HG03066 (cell line): Measurements from ENCODE around the gene STOX1.
"Not testable (repeated sequence)": the region's sequence is repeated elsewhere in the genome, so short reads cannot be mapped to it uniquely, and the experiment has no call there.

Experiments used
- ATAC-seq: cut with Tn5 transposase; IDR thresholded peaks from one replicate; pipeline ENCODE4 v1.9.1; 2021; ENCODE audit warnings: low read depth; ENCODE audit not compliant: unreplicated experiment

STOX1 gene

DNA sequence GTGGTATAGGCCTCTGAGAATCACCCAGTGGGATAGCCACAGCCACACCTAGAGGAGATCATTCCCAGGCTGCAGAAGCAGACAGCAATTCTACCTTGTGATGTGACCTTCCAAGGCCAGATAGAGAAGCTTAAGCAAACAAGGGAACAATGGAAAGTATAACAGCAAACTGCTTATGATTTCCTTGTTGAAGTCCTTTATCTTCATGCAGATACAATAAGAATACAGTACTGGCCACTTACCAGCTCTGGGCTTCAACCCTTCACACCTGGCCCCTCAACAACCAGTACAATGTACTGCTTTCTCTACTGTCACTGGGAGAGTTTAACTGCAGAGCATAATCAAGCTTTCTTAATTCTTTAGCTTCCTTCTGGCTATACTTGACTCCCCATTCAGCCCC lies 51.2 kb downstream of the STOX1 start:
- ATAC-seq: no peak

DNA sequence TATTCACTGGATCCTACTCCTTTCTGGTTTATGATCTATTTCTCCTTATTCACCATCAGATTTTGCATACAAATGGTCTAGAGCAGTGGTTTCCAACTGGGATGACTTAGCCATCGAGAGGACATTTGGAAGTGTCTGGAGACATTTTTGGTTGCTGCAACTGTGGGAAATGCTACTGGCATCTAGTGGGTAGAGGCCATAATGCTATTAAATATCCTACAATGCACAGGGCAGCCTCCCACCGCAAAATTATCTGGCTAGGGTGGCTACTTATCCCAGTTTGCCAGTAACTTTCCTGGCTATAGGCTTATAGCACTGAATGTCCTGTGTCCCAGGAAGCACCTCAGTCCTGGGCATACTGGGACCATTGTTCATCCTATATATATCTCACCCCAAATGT lies 52.3 kb downstream of the STOX1 start:
- no peak for ATAC-seq

DNA sequence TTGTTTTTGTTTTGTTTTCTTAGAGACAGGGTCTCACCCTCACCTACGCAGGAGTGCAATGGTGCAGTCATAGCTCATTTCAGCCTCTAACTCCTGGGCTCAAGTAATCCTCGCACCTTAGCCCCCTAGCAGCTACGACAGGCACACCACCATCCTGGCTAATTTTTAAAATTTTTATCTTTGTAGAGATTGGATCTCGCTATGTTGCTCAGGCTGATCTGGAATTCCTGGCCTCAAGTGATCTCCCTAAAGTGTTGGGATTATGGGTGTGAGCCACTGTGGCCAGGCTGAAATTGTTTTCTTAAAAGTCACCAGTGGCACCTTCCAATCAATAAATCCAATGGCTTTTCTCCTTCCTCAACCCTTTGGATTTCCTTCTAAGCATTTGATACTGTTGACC lies 52.9 kb downstream of the STOX1 start:
- no peak for ATAC-seq

DNA sequence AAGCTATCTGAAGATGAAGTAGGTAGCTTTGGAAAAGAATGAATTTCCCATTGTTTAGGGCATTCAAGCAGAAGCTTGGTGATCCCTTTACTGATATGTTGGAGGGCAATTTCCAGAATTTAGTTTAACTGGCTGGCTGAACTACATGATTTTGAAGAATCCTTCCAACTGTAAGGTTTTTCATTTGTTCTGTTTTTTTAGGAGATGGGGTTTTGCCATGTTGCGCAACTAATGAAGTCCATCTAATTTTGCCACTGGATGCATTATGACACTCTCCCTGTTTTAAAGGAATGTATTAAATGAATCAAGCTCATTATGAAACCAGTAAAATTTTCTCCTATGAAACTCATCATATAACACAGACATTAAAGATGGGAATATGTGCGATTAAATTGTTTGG lies 67.7 kb downstream of the STOX1 start:
- no peak for ATAC-seq

DNA sequence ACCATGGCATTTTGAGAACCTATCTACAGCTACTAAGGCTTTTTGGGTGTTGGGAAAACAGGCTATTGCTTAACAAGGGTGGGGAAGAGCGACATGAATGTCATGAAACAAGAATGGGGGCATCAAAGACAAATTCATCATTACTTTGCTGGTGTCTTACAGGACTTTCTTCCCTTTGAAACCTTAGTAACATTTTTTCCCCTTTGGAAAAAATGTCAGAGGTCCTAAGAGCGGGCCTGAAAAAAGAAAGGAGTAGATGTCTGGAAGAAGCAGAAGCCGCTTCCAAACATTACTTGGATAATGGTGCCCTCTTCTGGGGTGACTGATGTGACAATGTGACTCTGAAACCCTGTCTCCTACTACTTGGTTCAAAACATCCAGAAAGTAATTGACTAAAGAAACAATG lies 70.0 kb downstream of the STOX1 start:
- no peak for ATAC-seq

DNA sequence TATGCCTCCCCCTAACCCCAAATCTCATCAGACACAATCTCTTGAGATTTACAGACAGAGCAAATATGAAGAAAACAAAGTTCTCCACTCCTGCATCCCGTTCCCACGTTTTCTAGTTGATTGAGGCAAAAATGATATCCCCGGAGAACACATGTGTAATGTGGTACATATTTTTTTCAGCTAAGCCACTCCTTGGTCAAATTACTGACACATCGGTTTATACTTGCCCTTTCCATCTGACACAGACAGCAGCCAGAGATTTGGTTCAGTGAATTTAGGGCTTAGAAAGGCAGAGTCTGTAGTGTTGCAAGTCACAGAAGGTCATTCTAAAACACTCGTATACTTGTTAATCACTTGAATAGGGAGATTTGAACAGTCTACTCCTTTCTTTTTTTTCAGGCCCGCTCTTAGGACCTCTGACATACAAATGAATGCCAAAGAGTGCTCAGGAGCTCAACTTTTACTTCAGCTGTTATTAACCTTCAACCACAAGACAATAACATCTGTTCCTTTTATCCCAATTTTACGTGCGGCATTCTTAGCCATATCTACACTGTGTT lies 71.9 kb downstream of the STOX1 start:
- no peak for ATAC-seq

DNA sequence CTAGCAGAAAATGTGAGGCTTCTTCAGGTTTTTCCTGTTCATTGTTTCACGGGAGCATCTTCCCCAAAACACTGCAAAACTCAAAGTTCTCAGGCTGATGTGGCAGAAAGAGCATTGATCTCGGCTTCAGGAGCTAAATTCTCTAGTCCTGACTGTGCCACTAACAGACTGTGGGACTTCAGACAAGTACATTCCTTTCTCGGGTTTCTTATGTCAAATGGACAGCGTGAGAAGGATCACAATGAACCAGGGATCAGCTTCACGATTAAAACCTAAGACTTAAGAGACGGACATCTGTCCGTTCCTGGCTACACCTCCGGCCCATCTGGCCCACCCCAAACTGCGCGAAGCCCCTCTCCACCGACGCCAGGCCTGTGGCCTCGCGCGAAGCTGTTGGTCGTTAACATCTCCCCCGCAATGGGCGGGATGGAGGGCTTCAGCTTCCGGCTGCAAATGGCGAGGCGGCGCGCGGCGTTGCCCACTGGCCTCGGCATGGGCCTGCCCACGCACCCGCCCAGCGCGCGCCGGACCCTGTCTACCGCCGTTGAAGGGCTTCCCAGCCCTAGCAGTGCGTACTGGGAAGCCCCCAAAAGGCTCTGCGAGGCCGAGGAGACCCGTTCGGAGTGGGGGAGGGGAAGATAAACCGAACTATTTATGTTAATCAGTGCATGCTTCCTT lies 73.2 kb downstream of the STOX1 start:
- peak; percentile 38 for ATAC-seq

DNA sequence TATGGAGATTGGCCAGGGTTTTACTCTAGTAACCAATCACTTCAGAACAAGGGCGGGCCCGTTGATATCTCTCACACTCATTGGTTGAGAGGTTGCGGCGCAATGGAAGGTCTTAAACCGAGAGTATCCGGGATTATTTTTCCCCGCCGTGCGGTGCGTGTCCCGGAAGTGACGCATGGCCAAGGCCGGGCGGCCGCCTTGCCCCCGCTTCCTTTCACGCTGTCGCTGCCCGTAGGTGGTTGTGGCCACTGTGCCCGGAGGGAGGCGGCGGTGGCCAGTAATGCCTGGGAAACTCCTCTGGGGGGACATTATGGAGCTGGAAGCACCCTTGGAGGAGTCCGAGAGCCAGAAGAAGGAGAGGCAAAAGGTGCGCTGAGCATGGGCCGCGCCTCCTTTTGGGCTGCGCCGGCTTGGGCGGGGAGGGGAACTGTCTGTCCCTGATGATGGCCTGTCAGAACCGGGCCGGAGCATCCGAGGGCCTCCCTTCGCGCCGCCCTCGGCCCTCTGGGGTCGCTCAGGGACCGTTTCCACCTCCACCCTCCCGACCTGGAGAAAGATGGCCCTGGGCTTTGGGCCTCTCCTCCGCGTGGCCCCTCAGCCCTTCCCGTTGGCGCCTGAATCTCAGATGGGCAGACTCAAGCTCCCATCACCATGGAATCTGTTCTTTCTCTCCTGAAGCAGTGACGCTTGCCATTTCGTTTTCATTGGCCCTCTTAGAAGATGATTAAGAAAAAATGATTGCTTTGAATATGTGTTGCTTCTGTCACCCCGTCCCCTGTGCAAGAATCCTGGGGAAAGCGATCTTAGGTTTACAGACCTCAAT lies 74.0 kb downstream of the STOX1 start, which contains the start of gene DDX50:
Gene DDX50, plus strand, starts transcription at position 211 of the 823 bp plus-strand sequence. Its CDS starts 70 bp downstream, at position 281.
- ATAC-seq: peak; percentile 94

DNA sequence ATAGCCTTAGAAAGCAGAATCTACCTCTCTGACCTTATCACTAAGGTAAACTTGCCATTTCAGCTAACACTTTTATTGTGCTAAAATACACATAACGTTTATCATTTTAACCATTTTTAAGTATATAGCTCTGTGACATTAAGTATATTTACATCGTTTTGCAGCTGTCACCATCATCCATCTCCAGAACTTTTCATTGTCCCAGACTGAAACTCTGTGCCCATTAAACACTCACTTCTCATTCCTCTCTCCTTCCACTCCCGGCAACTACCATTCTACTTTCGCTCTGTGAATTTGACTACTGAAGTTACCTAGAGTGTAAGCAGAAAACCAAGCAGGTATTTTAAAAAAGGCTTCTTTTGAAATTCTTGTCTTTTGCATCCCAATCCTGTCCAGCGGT lies 75.1 kb downstream of the STOX1 start:
- no peak for ATAC-seq

DNA sequence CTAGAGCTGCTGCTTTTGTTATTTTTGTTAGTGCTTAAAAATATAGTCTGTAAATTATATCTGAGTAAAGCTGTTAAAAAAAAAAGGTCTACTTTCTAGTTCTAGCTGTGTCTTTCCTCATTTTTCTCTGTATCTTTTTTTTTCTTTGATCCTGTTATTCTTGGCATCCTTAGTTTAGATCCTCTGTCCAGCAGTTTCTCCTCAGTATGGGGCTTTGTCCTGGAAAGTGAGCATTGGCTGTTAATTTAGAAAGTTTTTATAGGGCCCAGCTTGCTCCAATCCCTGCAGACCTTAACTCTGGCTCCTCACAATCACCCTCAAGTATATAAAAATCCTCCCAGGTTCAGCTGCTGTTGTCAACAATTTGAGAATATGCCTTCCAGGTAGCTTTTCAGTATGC lies 97.3 kb downstream of the STOX1 start:
- no peak for ATAC-seq

DNA sequence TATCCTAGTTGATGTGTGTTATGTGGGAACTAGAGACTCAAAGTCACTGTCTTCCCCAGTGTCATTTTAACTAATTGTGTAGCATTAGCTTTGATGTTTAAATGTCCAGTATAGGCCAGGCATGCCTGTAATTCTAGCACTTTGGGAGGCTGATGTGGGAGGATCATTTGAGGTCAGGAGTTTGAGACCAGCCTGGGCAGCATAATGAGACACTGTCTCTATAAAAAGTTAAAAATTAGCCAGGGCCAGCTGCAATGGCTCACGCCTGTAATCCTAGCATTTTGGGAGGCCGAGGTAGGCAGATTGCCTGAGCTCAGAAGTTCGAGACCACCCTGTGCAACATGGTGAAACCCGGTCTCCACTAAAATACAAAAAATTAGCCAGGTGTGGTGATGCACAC lies 98.2 kb downstream of the STOX1 start:
- ATAC-seq: no peak

DNA sequence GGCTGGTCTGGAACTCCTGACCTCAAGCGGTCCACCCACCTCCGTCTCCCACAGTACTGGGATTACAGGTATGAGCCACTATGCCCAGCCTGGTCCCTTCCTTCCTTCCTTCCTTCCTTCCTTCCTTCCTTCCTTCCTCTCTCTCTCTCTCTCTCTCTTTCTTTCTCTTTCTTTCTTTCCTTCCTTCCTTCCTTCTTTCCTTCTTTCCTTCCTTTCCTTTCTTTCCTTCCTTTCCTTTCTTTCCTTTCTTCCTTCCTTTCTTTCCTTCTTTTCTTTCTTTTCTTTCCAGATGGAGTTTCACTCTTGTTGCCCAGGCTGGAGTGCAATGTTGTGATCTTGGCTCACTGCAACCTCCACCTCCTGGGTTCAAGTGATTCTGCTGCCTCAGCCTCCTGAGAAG lies 101.8 kb downstream of the STOX1 start:
- ATAC-seq: not testable (repeated sequence)

DNA sequence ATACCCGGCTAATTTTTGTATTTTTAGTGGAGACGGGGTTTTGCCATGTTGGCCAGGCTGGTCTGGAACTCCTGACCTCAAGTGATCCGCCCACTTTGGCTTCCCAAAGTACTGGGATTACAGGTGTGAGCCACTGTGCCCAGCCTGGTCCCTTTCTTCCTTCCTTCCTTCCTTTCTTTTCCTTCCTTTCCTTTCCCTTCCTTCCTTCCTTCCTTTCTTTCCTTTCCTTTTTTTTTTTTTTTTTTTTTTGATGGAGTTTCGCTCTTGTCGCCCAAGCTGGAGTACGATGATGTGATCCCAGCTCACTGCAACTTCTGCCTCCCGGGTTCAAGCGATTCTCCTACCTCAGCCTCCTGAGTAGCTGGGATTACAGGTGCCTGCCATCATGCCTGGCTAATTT lies 102.6 kb downstream of the STOX1 start:
- not testable (repeated sequence) for ATAC-seq

DNA sequence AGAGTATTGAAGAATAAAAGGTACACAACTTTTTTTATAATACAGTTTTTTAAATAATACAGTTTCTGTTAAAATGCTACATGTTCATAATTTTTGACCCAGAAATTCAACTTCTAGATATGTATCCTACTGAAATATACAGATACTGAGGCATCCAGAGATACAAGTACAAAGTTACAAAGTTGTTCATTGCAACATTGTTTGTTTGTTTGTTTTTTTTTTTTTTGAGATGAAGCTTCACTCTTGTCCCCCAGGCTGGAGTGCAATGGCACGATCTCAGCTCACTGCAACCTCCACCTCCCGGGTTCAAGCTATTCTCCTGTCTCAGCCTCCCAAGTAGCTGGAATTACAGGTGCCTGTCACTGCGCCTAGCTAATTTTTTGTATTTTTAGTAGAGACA lies 105.5 kb downstream of the STOX1 start:
- ATAC-seq: not testable (repeated sequence)

DNA sequence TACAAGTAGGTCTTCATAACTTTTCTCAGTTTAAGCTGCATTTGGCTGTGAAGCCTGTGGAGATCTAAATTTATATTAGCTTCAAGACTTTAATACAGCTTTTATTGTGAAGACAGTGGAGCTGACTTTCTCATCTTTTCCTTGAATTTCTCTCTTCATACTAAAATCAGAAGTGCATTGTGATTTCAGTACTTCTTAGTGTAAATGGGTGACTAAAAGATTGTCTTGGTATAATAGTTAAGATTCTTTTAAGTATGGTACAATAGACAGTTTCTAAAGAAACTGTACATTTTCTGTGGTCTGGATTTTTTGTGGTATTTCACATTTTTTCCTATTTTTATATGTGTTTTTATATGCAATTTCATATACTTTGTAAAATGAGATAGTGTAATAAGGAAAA lies 107.7 kb downstream of the STOX1 start:
- ATAC-seq: no peak

DNA sequence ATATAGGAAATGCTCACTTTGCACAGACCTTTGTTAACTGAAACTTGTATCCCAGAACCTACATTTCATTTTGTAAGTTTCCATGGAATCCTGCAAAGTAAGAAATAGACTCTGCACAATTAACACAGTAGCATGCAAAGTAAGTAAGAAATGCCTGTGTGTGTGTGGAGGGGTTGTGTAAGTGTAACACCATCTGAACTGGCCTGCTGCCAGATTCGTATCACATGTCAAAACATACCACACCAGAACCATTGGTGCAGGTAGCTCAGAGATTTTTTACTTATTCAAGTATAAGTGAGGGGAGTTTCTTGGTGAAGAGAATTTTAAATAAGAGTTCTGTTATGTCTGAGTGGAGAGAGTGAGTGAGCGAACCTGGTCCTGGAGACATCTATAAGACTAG lies 110.8 kb downstream of the STOX1 start:
- no peak for ATAC-seq

DNA sequence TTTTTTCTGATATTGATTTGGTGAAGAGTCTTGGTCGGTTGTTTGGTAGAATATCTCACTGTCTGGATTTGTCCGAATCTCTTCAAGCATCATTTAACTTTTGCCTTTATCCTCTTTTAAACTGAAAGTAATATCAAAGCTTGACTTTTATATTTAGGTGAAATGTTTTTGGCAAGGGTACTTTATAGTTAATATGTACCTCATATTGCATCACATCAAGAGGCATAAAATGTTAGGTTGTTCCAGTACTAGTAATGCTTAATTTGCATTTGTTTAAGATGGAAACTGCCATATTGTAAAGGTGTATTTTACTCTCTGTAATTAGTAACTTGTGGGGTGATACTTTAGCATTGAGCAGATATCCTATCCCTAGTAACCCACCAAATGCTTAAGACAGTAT lies 111.6 kb downstream of the STOX1 start:
- no peak for ATAC-seq

DNA sequence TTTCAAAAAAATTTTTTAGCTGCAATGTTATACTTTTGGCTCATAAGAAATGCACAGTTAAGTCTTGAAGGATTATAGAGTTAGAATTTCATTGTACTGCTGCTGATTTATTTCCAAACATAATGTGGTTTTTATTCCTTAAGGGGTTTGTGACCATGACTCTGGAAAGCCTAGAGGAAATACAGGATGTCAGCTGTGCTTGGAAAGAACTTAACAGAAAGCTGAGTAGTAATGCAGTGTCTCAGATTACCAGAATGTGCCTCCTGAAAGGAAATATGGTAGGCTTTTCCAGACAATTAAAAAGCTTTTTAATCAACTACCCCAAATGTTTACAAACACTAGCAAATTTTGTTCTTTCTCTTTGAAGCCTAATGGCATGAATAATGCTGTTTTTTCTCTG lies 113.6 kb downstream of the STOX1 start:
- ATAC-seq: not testable (repeated sequence)
